Body of pancreas (tissue), 4 donors: ENCODE measurements around the gene KLF1.
A peak's percentile ranks its signal among the peaks of the same experiment; 100 is the strongest.
"Not testable (repeated sequence)": the region's sequence is repeated elsewhere in the genome, so short reads cannot be mapped to it uniquely, and the experiment has no call there.

ENCODE experiments used
- POLR2A ChIP-seq, 3 donors: fragments of 450-650 bp; IDR thresholded peaks; one replicate each; pipeline ENCODE4 v1.6.1; 2016; ENCODE audit warnings: antibody characterized with exemption in 3 of 3, mild to moderate bottlenecking in 2 of 3
- TF ChIP-seq, protein P1 (sequence below), 7 experiments: fragments of 450-650 bp in 4 of 7; fragments of 200-600 bp in 3 of 7; sonication (generic) in 3 of 7; IDR thresholded peaks; one replicate each; pipeline ENCODE4 v1.5.1; 2016 to 2019; ENCODE audit warnings: antibody characterized with exemption in 7 of 7

DNA sequence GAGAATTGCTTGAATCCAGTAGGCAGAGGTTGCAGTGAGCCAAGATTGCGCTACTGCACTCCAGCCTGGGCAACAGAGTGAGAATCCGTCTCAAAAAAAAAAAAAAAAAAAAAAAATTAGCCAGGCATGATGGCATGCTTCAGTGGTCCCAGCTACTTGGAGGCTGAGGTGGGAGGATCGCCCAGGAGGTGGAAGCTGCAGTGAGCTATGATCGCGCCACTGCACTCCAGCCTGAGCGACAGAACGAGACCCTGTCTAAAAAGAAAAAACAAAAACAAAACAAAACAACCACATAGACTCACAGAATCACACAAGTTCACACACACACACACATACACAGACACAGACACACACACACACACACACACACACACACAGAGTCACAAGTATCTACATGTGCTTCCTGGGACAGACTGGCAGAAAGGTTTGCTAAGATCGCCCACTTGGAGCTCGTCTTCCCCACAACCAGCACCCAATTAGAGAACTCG is 3.3 kb upstream of the KLF1 start:
- TF ChIP-seq, protein P1, sequence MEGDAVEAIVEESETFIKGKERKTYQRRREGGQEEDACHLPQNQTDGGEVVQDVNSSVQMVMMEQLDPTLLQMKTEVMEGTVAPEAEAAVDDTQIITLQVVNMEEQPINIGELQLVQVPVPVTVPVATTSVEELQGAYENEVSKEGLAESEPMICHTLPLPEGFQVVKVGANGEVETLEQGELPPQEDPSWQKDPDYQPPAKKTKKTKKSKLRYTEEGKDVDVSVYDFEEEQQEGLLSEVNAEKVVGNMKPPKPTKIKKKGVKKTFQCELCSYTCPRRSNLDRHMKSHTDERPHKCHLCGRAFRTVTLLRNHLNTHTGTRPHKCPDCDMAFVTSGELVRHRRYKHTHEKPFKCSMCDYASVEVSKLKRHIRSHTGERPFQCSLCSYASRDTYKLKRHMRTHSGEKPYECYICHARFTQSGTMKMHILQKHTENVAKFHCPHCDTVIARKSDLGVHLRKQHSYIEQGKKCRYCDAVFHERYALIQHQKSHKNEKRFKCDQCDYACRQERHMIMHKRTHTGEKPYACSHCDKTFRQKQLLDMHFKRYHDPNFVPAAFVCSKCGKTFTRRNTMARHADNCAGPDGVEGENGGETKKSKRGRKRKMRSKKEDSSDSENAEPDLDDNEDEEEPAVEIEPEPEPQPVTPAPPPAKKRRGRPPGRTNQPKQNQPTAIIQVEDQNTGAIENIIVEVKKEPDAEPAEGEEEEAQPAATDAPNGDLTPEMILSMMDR (IDR thresholded peaks at IDR 0.05), result peak in 3 of 7 experiments; percentile 16 to 50 (median 46)
- not testable (repeated sequence) for TF ChIP-seq POLR2A (IDR thresholded peaks at IDR 0.05)
